HL-60 (cell line): ENCODE measurements around the gene WDR27.

Experiments
- CTCF ChIP-seq: IDR thresholded peaks from one replicate; pipeline ENCODE4 v1.5.1; 2011; ENCODE audit warnings: low read length, control low read depth, inconsistent platforms; ENCODE audit not compliant: insufficient read depth
- GABPA ChIP-seq: IDR thresholded peaks from 2 replicates; pipeline ENCODE4 v1.6.1; 2012; ENCODE audit warnings: low read depth
- POLR2AphosphoS5 ChIP-seq: IDR thresholded peaks from 2 replicates; pipeline ENCODE4 v1.6.1; 2012; ENCODE audit warnings: low read depth

GRCh38 chr6:169692516-169692915, 9.3 kb downstream of the WDR27 start:
- TF ChIP-seq CTCF (no peak), GABPA (no peak), POLR2AphosphoS5 (no peak)
